Naive thymus-derived CD8-positive, alpha-beta T cell (primary cell): ENCODE results near the gene NOD1. TPM values are rescaled to one million over a fixed set of nuclear protein-coding genes. Genes with fewer than 3 reads are reported as not detected.
A peak's percentile ranks its signal among the peaks of the same experiment; 100 is the strongest.
"Not testable (repeated sequence)": the region's sequence is repeated elsewhere in the genome, so short reads cannot be mapped to it uniquely, and the experiment has no call there.

Experiments used
- ATAC-seq, 2 donors: fragments of 150-1000 bp; cut with Tn5 transposase in 1 of 2; sonication (Bioruptor Pico), chemical (Tn5 transposase) in 1 of 2; 1 replicate in 1 of 2; 2 replicates in 1 of 2; pipeline ENCODE4 v1.10.0; 2021; ENCODE audit warnings: mild to moderate bottlenecking in 2 of 2, moderate library complexity in 2 of 2
- POLR2A ChIA-PET: fragments of 350-600 bp; sonication (Branson Sonifier 250); formaldehyde crosslinking; loops from one replicate; lab custom pipeline; 2021; ENCODE audit warnings: antibody characterized with exemption; lab: Charles Lee
- DNase-seq, 10 donors: peaks; one replicate each; pipeline versions ENCODE4 v3.0.0 to v3.0.0-alpha.2; 2020 to 2022
- H3K27ac Mint-ChIP-seq, 10 donors: one replicate each; pipeline ENCODE4 v1.8.0; 2020 to 2022; ENCODE audit warnings: mild to moderate bottlenecking in 10 of 10, mixed read lengths in 10 of 10, moderate library complexity in 4 of 10, inconsistent platforms in 1 of 10
- H3K27me3 Mint-ChIP-seq, 5 donors: one replicate each; pipeline ENCODE4 v1.8.0; 2021 to 2022; ENCODE audit warnings: mixed read lengths in 5 of 5
- H3K36me3 Mint-ChIP-seq, 3 donors: one replicate each; pipeline ENCODE4 v1.8.0; 2020 to 2022; ENCODE audit warnings: mixed read lengths in 3 of 3, mild to moderate bottlenecking in 2 of 3, inconsistent platforms in 1 of 3
- H3K4me1 Mint-ChIP-seq, 4 donors: one replicate each; pipeline ENCODE4 v1.8.0; 2021 to 2022; ENCODE audit warnings: mixed read lengths in 4 of 4
- H3K4me3 Mint-ChIP-seq, 10 donors: one replicate each; pipeline ENCODE4 v1.8.0; 2020 to 2022; ENCODE audit warnings: mild to moderate bottlenecking in 10 of 10, mixed read lengths in 10 of 10, moderate library complexity in 6 of 10, inconsistent platforms in 1 of 10
- H3K9me3 Mint-ChIP-seq, 9 donors: one replicate each; pipeline ENCODE4 v1.8.0; 2020 to 2022; ENCODE audit warnings: mixed read lengths in 9 of 9, mild to moderate bottlenecking in 3 of 9, inconsistent platforms in 1 of 9, moderate library complexity in 1 of 9
- polyA plus RNA-seq, 3 donors: library from polyadenylated mRNA; unstranded; fragments of 300-500 nt; fragmentation: Illumina TruSeq; gene quantifications; one replicate each; pipeline ENCODE4 v1.2.3, GENCODE V29; 2021
- total RNA-seq, 8 experiments: library from RNA in 2 of 8; stranded (reverse) in 2 of 8; gene quantifications; one replicate each; pipeline ENCODE4 v1.2.3 and lab custom pipeline; 2021 to 2026

NOD1 gene
- total and polyA plus RNA-seq, 5 experiments from 2014 or later, result 5.7 to 18.9 (median 9.3) TPM

GRCh38 chr7:30420080-30420479, 58.5 kb downstream of the NOD1 start:
- H3K27me3 Mint-ChIP-seq, ATAC-seq, H3K27ac Mint-ChIP-seq, H3K4me3 Mint-ChIP-seq, H3K9me3 Mint-ChIP-seq, POLR2A ChIA-PET, DNase-seq: not testable (repeated sequence)
- Mint-ChIP-seq H3K36me3 (peaks cover 0 to 12% (median 7%) of the 10 kb centered on the region in 3 donors), H3K4me1 (peaks cover 0 to 10% (median 1%) of the 10 kb centered on the region in 4 donors)

DNA sequence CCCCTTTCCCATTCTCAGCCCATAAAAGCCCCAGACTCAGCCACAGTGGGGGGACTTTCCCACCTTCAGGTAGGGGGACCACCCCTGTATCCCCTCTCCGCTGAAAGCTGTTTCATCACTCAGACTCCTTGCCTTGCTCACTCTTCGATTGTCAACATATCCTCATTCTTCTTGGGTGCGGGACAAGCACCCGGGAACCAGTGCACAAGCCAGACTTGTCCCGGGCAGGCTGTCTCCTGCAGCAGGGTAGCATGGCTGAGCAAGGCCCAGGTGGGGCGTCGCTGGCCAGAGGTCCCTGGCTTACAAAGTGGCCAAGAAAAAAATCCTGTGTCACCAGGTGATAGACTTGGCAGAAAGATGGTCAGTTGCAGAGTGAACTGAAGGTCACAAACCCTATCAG, 64.7 kb downstream of the NOD1 start:
- Mint-ChIP-seq H3K36me3 (peaks cover 0 to 5% (median 0%) of the 10 kb centered on the region in 3 donors), H3K27ac (peak overlapping the region in 3 of 10 donors; percentile 28 to 52 (median 40)), H3K27me3 (no peaks in the 10 kb centered on the region), H3K4me3 (no peak overlapping the region), H3K9me3 (peaks cover 0 to 7% (median 0%) of the 10 kb centered on the region in 9 donors), H3K4me1 (peaks cover 0 to 16% (median 0%) of the 10 kb centered on the region in 4 donors)
- ATAC-seq (no peak), DNase-seq (no peak)
- POLR2A ChIA-PET, result no interaction called here

DNA sequence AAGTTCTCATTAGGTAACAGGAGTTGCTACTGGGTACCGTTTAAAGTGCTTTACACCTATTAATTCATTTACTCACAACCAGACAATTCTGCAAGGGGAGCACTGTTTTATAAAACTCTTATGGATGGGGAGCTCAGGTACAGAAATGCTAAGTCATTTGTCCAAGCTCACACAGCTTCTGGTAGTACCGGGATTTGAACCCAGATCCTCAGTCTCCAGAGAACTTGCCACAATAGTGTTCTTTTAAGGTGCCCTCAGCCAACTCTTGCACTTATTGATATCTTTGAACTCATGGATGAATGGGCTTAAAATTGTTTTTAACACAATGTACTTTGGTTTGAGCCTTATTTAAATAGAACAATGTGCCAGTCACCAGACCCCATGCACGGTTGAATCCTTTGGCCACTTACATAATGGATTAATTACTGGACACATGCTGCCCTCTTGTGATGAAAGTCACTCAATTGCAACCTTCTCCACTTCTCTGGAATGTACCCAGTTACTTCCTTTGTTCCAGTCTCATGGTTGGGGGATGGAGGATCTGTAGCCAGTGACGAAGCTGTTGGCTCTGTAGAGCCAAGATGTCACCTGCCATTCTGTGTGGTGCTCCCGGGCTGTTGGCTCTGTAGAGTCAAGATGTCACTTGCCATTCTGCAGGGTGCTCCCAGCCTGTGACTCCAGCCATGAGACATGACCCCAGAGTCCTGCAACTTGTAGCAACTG, 65.6 kb downstream of the NOD1 start:
- H3K4me1 Mint-ChIP-seq, result peaks cover 0 to 16% (median 0%) of the 10 kb centered on the region in 4 donors
- ATAC-seq (no peak), DNase-seq (peak in 3 of 10 donors; percentile 4 to 15 (median 13))
- H3K27ac Mint-ChIP-seq, result no peak overlapping the region
- H3K36me3 Mint-ChIP-seq, result peaks cover 0 to 3% (median 0%) of the 10 kb centered on the region in 3 donors
- H3K27me3 Mint-ChIP-seq, result no peaks in the 10 kb centered on the region
- H3K9me3 Mint-ChIP-seq, result peaks cover 0 to 7% (median 0%) of the 10 kb centered on the region in 9 donors
- no peak overlapping the region for H3K4me3 Mint-ChIP-seq
- POLR2A ChIA-PET, result no interaction called here

- H3K9me3 Mint-ChIP-seq, result peaks cover 0 to 7% (median 0%) of the 10 kb centered on the region in 9 donors
- peaks cover 0 to 16% (median 0%) of the 10 kb centered on the region in 4 donors for H3K4me1 Mint-ChIP-seq
- POLR2A ChIA-PET, result no interaction called here
- peaks cover 0 to 3% (median 0%) of the 10 kb centered on the region in 3 donors for H3K36me3 Mint-ChIP-seq
- H3K27me3 Mint-ChIP-seq, result no peaks in the 10 kb centered on the region
- no peak for DNase-seq
- H3K4me3 Mint-ChIP-seq, result no peak overlapping the region
- H3K27ac Mint-ChIP-seq, result no peak overlapping the region
- no peak for ATAC-seq
Observed at GRCh38 chr7:30411897-30412296, 66.7 kb downstream of the NOD1 start.

DNA sequence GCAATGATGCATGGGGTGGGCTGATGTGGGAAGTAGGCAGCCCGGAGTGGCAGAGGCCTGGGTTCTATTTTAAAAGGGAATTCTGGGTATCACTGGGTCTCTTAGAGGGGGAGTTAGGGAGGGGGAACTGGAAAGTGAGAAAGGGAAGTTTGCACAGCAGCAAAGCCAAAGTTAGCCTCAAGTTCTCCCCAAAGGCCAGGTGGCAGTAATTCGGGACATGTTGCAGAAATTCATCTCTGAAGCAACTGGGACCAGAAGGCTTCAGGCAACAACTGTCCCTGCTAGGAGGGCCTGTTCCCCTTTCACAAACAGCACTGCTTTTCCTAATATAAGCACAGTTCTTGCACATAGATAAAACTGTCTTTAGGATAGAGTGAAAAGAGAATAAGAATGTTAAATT, 67.4 kb downstream of the NOD1 start:
- Mint-ChIP-seq H3K4me1 (peaks cover 0 to 16% (median 0%) of the 10 kb centered on the region in 4 donors), H3K36me3 (peaks cover 0 to 9% (median 0%) of the 10 kb centered on the region in 3 donors), H3K27ac (no peak overlapping the region), H3K4me3 (no peak overlapping the region), H3K9me3 (peaks cover 0 to 7% (median 0%) of the 10 kb centered on the region in 9 donors), H3K27me3 (no peaks in the 10 kb centered on the region)
- ATAC-seq (no peak), DNase-seq (no peak)
- POLR2A ChIA-PET, result no interaction called here

- POLR2A ChIA-PET, result no interaction called here
- ATAC-seq, result no peak
Observed at GRCh38 chr7:30406664-30407425, 71.7 kb downstream of the NOD1 start.

DNA sequence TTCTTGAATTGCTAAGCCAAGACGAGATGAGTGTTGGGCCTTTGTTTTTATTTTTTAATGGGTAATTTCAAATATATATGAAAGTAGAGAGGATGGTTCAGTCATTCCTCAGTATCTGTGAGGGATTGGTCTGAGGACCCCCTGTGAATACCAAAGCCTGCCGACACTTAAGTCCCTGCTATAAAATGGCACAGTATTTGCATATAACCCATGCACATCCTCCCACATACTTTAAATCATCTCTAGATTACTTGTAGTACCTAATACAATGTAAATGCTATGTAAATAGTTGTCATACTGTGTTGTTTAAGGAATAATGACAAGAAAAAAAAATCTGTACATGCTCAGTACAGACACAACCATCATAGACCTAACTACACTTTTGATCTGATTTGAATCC, 73.4 kb downstream of the NOD1 start:
- POLR2A ChIA-PET, result no interaction called here
- Mint-ChIP-seq H3K4me3 (no peak overlapping the region), H3K36me3 (peaks cover 8 to 16% (median 10%) of the 10 kb centered on the region in 3 donors), H3K27ac (no peak overlapping the region), H3K9me3 (no peaks in the 10 kb centered on the region), H3K27me3 (no peaks in the 10 kb centered on the region), H3K4me1 (peaks cover 0 to 1% (median 0%) of the 10 kb centered on the region in 4 donors)
- ATAC-seq (no peak), DNase-seq (no peak)

More at GRCh38 chr7:30406664-30407425, 71.7 kb downstream of the NOD1 start:
- Mint-ChIP-seq H3K9me3 (no peaks in the 10 kb centered on the region), H3K36me3 (peaks cover 8 to 16% (median 10%) of the 10 kb centered on the region in 3 donors), H3K4me1 (peaks cover 0 to 9% (median under 1%) of the 10 kb centered on the region in 4 donors), H3K4me3 (no peak overlapping the region), H3K27ac (no peak overlapping the region), H3K27me3 (no peaks in the 10 kb centered on the region)
- DNase-seq, result no peak

- Mint-ChIP-seq H3K27me3 (no peaks in the 10 kb centered on the region), H3K4me3 (no peak overlapping the region), H3K27ac (no peak overlapping the region), H3K9me3 (no peaks in the 10 kb centered on the region), H3K36me3 (peaks cover 8 to 16% (median 10%) of the 10 kb centered on the region in 3 donors), H3K4me1 (peaks cover 0 to 1% (median 0%) of the 10 kb centered on the region in 4 donors)
- DNase-seq (no peak), ATAC-seq (no peak)
- POLR2A ChIA-PET, result no interaction called here
Observed at GRCh38 chr7:30403477-30403876, 75.1 kb downstream of the NOD1 start.

GRCh38 chr7:30396389-30396788, 82.2 kb downstream of the NOD1 start:
- peaks cover 0 to 3% (median 0%) of the 10 kb centered on the region in 3 donors for H3K36me3 Mint-ChIP-seq
- no peaks in the 10 kb centered on the region for H3K9me3 Mint-ChIP-seq
- no peaks in the 10 kb centered on the region for H3K4me1 Mint-ChIP-seq
- POLR2A ChIA-PET, result no interaction called here
- no peaks in the 10 kb centered on the region for H3K27me3 Mint-ChIP-seq
- no peak overlapping the region for H3K4me3 Mint-ChIP-seq
- H3K27ac Mint-ChIP-seq, result no peak overlapping the region
- ATAC-seq (no peak), DNase-seq (no peak)

- POLR2A ChIA-PET, result no interaction called here
- no peak overlapping the region for H3K27ac Mint-ChIP-seq
- no peak for ATAC-seq
Observed at GRCh38 chr7:30395676-30396075, 82.9 kb downstream of the NOD1 start.

GRCh38 chr7:30391806-30392205, 86.8 kb downstream of the NOD1 start:
- no peak for ATAC-seq
- DNase-seq, result no peak
- POLR2A ChIA-PET, result no interaction called here

More at GRCh38 chr7:30395676-30396075, 82.9 kb downstream of the NOD1 start:
- Mint-ChIP-seq H3K4me1 (no peaks in the 10 kb centered on the region), H3K9me3 (no peaks in the 10 kb centered on the region), H3K4me3 (no peak overlapping the region), H3K27me3 (no peaks in the 10 kb centered on the region), H3K36me3 (peaks cover 0 to 3% (median 0%) of the 10 kb centered on the region in 3 donors)
- DNase-seq, result no peak

DNA sequence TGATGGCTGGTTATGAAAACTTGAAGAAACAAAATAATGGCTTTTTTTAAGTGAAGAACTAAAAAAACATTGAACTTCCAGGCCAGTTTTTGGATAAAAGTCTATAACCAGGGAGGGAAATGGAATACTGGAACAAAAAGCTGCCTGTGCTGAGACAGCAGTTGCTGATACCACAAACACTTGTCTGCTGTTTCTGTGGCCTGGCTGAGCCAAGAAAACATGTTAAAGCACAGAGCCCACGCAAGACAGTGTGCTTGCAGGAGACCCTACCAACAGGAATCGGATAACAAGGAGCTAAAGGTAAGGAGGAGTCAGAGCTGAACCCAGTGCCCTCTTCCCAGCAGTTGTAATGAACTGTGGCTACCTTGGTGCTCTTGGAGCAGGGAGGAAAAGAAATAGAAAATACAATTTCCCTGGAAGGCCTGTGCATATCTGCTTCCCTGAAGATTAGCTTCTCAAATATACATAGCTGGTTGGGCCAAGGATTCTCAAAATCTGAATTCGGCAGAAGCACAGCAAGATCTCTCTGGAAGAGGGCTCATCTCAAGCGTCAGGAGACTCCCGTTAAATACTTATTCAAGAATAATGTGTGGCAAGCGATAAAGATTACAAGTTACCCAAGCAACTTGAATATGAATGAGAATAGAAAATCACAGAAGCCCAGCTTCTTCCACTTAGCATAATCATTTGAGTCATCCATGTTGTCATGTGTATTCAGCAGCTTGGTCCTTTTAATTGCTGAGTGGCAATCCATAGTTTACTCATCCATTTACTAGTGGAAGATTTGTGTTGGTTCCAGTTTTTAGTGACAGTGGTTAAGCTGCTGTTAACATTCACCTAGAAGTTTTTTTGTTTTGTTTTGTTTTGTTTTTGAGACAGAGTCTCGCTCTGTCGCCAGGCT, 87.6 kb downstream of the NOD1 start:
- Mint-ChIP-seq H3K27ac (no peak overlapping the region), H3K4me3 (no peak overlapping the region), H3K27me3 (no peaks in the 10 kb centered on the region), H3K36me3 (peaks cover 3 to 11% (median 4%) of the 10 kb centered on the region in 3 donors), H3K4me1 (peaks cover 0 to 4% (median 2%) of the 10 kb centered on the region in 4 donors), H3K9me3 (no peaks in the 10 kb centered on the region)
- POLR2A ChIA-PET, result no interaction called here
- ATAC-seq (no peak), DNase-seq (no peak)

More at GRCh38 chr7:30391806-30392205, 86.8 kb downstream of the NOD1 start:
- Mint-ChIP-seq H3K27ac (no peak overlapping the region), H3K4me3 (no peak overlapping the region), H3K36me3 (peaks cover 3 to 12% (median 4%) of the 10 kb centered on the region in 3 donors), H3K4me1 (peaks cover 0 to 4% (median 2%) of the 10 kb centered on the region in 4 donors), H3K27me3 (no peaks in the 10 kb centered on the region), H3K9me3 (no peaks in the 10 kb centered on the region)
